ENCODE results near the gene ENTR1.

Gene ENTR1

DNA sequence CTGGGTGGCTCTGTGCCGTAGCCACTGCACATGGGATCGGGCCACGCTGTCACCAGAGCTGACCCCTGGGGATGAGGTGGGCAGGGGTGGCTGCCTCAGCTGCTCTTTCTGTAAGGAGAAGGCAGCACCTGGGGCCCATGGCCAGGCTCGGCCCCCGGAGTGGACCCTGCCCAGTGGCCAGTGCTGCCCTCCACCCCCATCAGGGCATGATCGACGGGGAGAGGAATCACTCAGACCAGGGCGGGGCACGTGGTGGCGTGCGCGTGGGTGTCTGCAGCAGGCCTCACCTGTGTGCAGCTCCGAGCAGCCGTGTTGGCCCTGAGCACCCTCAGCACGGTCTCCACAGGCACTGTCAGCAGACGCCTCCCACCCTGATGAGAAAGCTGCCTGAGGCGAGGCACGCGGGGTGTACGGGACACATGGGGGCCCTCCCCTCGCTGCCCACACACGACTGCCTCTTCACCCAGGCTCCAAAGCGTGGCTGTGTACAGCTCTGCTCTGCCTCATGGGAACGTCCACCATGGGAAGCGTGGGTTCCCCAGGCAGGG is 28.4 kb downstream of the ENTR1 start:
- TF ChIP-seq CEBPB (IDR thresholded peaks at IDR 0.05) (no peak), TAF1 (IDR thresholded peaks at IDR 0.05; ENCODE audit: low read depth) (no peak), ZBTB7A (IDR thresholded peaks at IDR 0.05; ENCODE audit: low read depth) (no peak), TEAD4 (IDR thresholded peaks at IDR 0.05) (no peak), EGR1 (IDR thresholded peaks at IDR 0.05) (no peak)
- TF ChIP-seq, protein P1, sequence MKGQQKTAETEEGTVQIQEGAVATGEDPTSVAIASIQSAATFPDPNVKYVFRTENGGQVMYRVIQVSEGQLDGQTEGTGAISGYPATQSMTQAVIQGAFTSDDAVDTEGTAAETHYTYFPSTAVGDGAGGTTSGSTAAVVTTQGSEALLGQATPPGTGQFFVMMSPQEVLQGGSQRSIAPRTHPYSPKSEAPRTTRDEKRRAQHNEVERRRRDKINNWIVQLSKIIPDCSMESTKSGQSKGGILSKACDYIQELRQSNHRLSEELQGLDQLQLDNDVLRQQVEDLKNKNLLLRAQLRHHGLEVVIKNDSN (IDR thresholded peaks at IDR 0.05) = no peak

DNA sequence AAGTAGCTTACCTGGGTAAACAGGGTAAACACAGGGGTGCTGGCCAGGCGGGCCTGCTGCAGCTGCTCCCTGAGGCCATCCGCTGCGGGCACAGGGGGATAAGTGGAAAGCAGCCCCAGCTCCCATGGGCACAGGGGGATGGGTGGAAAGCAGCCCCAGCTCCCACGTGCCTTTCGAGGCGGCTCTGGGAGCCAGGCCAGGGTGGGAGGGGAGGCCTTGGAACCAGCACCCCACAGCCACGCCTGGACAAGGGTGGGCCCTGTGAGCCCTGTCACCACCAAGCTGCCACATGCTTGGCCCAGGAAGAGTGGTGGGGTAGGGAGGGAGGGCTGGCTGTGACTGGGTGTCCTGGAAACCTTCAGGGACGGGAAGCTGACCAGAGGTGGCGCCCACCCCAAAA is 29.1 kb downstream of the ENTR1 start:
- TF ChIP-seq EGR1 (IDR thresholded peaks at IDR 0.05) = no peak
- no peak for TF ChIP-seq REST (IDR thresholded peaks at IDR 0.05; ENCODE audit: low read depth)
- no peak for TF ChIP-seq ZBTB7A (IDR thresholded peaks at IDR 0.05; ENCODE audit: low read depth)
- no peak for TF ChIP-seq CREB1 (IDR thresholded peaks at IDR 0.05; ENCODE audit: low read depth)
- TF ChIP-seq, protein P2, sequence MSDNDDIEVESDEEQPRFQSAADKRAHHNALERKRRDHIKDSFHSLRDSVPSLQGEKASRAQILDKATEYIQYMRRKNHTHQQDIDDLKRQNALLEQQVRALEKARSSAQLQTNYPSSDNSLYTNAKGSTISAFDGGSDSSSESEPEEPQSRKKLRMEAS (IDR thresholded peaks at IDR 0.05) = no peak
- TF ChIP-seq EP300 (IDR thresholded peaks at IDR 0.05; ENCODE audit: borderline replicate concordance) = no peak
- no peak for TF ChIP-seq NFIC (IDR thresholded peaks at IDR 0.05)
- no peak for TF ChIP-seq RAD21 (IDR thresholded peaks at IDR 0.05; ENCODE audit: low read depth)

- TF ChIP-seq CEBPB (IDR thresholded peaks at IDR 0.05) = no peak
- no peak for TF ChIP-seq EP300 (IDR thresholded peaks at IDR 0.05; ENCODE audit: borderline replicate concordance)
- TF ChIP-seq FOXM1 (IDR thresholded peaks at IDR 0.05; ENCODE audit: borderline replicate concordance, low read depth) = no peak
- no peak for TF ChIP-seq TEAD4 (IDR thresholded peaks at IDR 0.05)
- TF ChIP-seq, protein P2 (IDR thresholded peaks at IDR 0.05) = no peak
- TF ChIP-seq, protein P1 (IDR thresholded peaks at IDR 0.05) = no peak
- TF ChIP-seq YY1 (IDR thresholded peaks at IDR 0.05; ENCODE audit: low read depth) = no peak
- no peak for TF ChIP-seq TCF12 (IDR thresholded peaks at IDR 0.05; ENCODE audit: low read depth)
- TF ChIP-seq TAF1 (IDR thresholded peaks at IDR 0.05; ENCODE audit: low read depth) = no peak
- no peak for TF ChIP-seq EGR1 (IDR thresholded peaks at IDR 0.05)
- TF ChIP-seq ZBTB7A (IDR thresholded peaks at IDR 0.05; ENCODE audit: low read depth) = no peak
- TF ChIP-seq NFIC (IDR thresholded peaks at IDR 0.05) = no peak
- TF ChIP-seq CREB1 (IDR thresholded peaks at IDR 0.05; ENCODE audit: low read depth) = no peak
- no peak for TF ChIP-seq RAD21 (IDR thresholded peaks at IDR 0.05; ENCODE audit: low read depth)
- no peak for TF ChIP-seq REST (IDR thresholded peaks at IDR 0.05; ENCODE audit: low read depth)
These were observed 30.0 kb downstream of the ENTR1 start for GRCh38 chr9:136380381-136380780.

DNA sequence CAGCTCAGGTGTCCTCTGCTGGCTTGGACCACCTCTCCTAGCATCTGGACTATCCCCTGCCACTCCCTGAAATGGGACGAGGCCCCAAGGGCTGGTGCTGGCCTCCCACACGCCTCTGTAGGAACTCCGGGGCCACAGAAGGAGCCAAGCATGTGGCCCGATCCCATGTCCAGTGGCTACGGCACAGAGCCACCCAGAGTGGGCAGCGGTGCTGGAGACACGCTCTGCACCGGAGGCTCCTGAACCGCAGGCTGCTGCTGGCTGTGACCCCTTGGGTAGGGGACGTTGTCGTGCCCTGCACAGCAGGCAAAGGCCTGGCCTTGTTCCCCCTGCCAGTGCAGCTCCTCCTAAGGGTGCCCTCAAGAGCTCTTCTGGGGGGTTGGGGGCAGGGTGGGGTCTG is 30.5 kb downstream of the ENTR1 start:
- TF ChIP-seq CEBPB (IDR thresholded peaks at IDR 0.05) = no peak
- no peak for TF ChIP-seq TAF1 (IDR thresholded peaks at IDR 0.05; ENCODE audit: low read depth)
- TF ChIP-seq YY1 (IDR thresholded peaks at IDR 0.05; ENCODE audit: low read depth) = no peak
- TF ChIP-seq, protein P2 (IDR thresholded peaks at IDR 0.05) = no peak
- no peak for TF ChIP-seq EGR1 (IDR thresholded peaks at IDR 0.05)
- TF ChIP-seq ZBTB7A (IDR thresholded peaks at IDR 0.05; ENCODE audit: low read depth) = no peak
- no peak for TF ChIP-seq CREB1 (IDR thresholded peaks at IDR 0.05; ENCODE audit: low read depth)
- TF ChIP-seq NFIC (IDR thresholded peaks at IDR 0.05) = no peak
- no peak for TF ChIP-seq FOXM1 (IDR thresholded peaks at IDR 0.05; ENCODE audit: borderline replicate concordance, low read depth)
- no peak for TF ChIP-seq RAD21 (IDR thresholded peaks at IDR 0.05; ENCODE audit: low read depth)
- TF ChIP-seq EP300 (IDR thresholded peaks at IDR 0.05; ENCODE audit: borderline replicate concordance) = no peak
- no peak for TF ChIP-seq TCF12 (IDR thresholded peaks at IDR 0.05; ENCODE audit: low read depth)
- TF ChIP-seq REST (IDR thresholded peaks at IDR 0.05; ENCODE audit: low read depth) = no peak
- TF ChIP-seq, protein P1 (IDR thresholded peaks at IDR 0.05) = no peak
- no peak for TF ChIP-seq TEAD4 (IDR thresholded peaks at IDR 0.05)

Data from Ishikawa (cell line).